Measurements from ENCODE around the gene SSPN.

The SSPN gene

GRCh38 chr12:26188127-26188526 lies 7.2 kb upstream of the SSPN start:
- DNase-seq, result no peak

GRCh38 chr12:26188641-26189040 lies 6.7 kb upstream of the SSPN start:
- no peak for DNase-seq

GRCh38 chr12:26192142-26192541 lies 3.2 kb upstream of the SSPN start:
- DNase-seq, result no peak

- no peak for DNase-seq
Measured at GRCh38 chr12:26193539-26193938, 1.8 kb upstream of the SSPN start.

- DNase-seq, result no peak
Measured at GRCh38 chr12:26195641-26196420, 458 bp downstream of the SSPN start.

- DNase-seq, result no peak
Measured at GRCh38 chr12:26196421-26196716, 996 bp downstream of the SSPN start.

- no peak for DNase-seq
Measured at GRCh38 chr12:26197832-26198231, 2.5 kb downstream of the SSPN start.

GRCh38 chr12:26198742-26199141 lies 3.4 kb downstream of the SSPN start:
- DNase-seq, result no peak

- no peak for DNase-seq
Measured at GRCh38 chr12:26203167-26203780, 7.9 kb downstream of the SSPN start.

GRCh38 chr12:26204612-26205289 lies 9.4 kb downstream of the SSPN start:
- no peak for DNase-seq

- no peak for DNase-seq
Measured at GRCh38 chr12:26205298-26205697, 9.9 kb downstream of the SSPN start.

GRCh38 chr12:26205941-26206340 lies 10.6 kb downstream of the SSPN start:
- DNase-seq, result no peak

GRCh38 chr12:26211331-26211730 lies 16.0 kb downstream of the SSPN start:
- DNase-seq, result no peak

GRCh38 chr12:26212396-26212795 lies 17.0 kb downstream of the SSPN start:
- DNase-seq, result no peak

GRCh38 chr12:26212988-26213387 lies 17.6 kb downstream of the SSPN start:
- DNase-seq, result no peak

GRCh38 chr12:26214121-26214520 lies 18.7 kb downstream of the SSPN start:
- no peak for DNase-seq

- no peak for DNase-seq
Measured at GRCh38 chr12:26219736-26220135, 24.4 kb downstream of the SSPN start.

GRCh38 chr12:26224657-26225056 lies 29.3 kb downstream of the SSPN start:
- no peak for DNase-seq

- DNase-seq, result no peak
Measured at GRCh38 chr12:26226122-26226521, 30.7 kb downstream of the SSPN start.

- DNase-seq, result no peak
Measured at GRCh38 chr12:26226629-26227360, 31.4 kb downstream of the SSPN start.

- no peak for DNase-seq
Measured at GRCh38 chr12:26227361-26227745, 32.0 kb downstream of the SSPN start.

GRCh38 chr12:26229910-26230309 lies 34.5 kb downstream of the SSPN start:
- no peak for DNase-seq

GRCh38 chr12:26231470-26231869 lies 36.1 kb downstream of the SSPN start:
- DNase-seq, result no peak

- DNase-seq, result no peak
Measured at GRCh38 chr12:26231921-26232320, 36.5 kb downstream of the SSPN start.
